Ishikawa (cell line): ENCODE measurements around the gene ATRAID.

Source experiments
- CEBPB ChIP-seq: IDR thresholded peaks from 2 replicates; pipeline ENCODE4 v1.6.1; 2012
- CREB1 ChIP-seq: IDR thresholded peaks from 2 replicates; pipeline ENCODE4 v1.6.1; 2012; ENCODE audit warnings: low read depth
- EGR1 ChIP-seq: IDR thresholded peaks from 2 replicates; pipeline ENCODE4 v1.6.1; 2012
- EP300 ChIP-seq: IDR thresholded peaks from 2 replicates; pipeline ENCODE4 v1.6.1; 2012; ENCODE audit warnings: borderline replicate concordance
- FOXM1 ChIP-seq: IDR thresholded peaks from 2 replicates; pipeline ENCODE4 v1.6.1; 2012; ENCODE audit warnings: low read depth, borderline replicate concordance
- MAX ChIP-seq: IDR thresholded peaks from 2 replicates; pipeline ENCODE4 v1.6.1; 2012
- NFIC ChIP-seq: IDR thresholded peaks from 2 replicates; pipeline ENCODE4 v1.6.1; 2012
- RAD21 ChIP-seq: IDR thresholded peaks from 2 replicates; pipeline ENCODE4 v1.6.1; 2012; ENCODE audit warnings: low read depth
- TAF1 ChIP-seq: IDR thresholded peaks from 2 replicates; pipeline ENCODE4 v1.6.1; 2012; ENCODE audit warnings: low read depth, mild to moderate bottlenecking
- TCF12 ChIP-seq: IDR thresholded peaks from 2 replicates; pipeline ENCODE4 v1.6.1; 2012; ENCODE audit warnings: low read depth
- TEAD4 ChIP-seq: IDR thresholded peaks from 2 replicates; pipeline ENCODE4 v1.6.1; 2012
- YY1 ChIP-seq: IDR thresholded peaks from 2 replicates; pipeline ENCODE4 v1.6.1; 2012; ENCODE audit warnings: low read depth
- ZBTB7A ChIP-seq: IDR thresholded peaks from 2 replicates; pipeline ENCODE4 v1.6.1; 2012; ENCODE audit warnings: low read depth
- TF ChIP-seq, protein P1 (sequence below): IDR thresholded peaks from 2 replicates; pipeline ENCODE4 v1.6.1; 2012; ENCODE audit warnings: low read depth, mild to moderate bottlenecking
- TF ChIP-seq, protein P2 (sequence below): IDR thresholded peaks from 2 replicates; pipeline ENCODE4 v1.6.1; 2012

Gene ATRAID

DNA sequence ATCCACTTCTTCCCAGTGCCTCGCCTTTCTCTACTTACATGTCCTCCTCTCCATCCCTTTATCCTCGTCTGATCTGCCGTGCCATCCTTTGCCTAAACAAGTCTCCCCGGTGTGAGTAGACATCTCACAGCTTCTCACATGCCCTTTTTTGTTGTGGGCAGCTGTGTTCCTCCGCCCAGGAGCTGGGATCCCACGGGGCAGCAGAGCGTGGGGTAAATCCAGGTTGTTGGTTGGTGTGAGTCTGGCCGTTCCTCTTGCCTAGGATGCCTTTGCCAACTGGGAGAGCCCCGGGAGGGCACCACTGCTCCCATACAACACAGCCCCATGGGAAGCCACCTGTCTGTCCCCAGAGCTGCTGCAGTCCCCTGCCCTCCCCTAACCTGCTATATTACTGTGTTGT is 28.6 kb downstream of the ATRAID start:
- TF ChIP-seq YY1 (no peak), TAF1 (no peak)

- TF ChIP-seq, protein P1, sequence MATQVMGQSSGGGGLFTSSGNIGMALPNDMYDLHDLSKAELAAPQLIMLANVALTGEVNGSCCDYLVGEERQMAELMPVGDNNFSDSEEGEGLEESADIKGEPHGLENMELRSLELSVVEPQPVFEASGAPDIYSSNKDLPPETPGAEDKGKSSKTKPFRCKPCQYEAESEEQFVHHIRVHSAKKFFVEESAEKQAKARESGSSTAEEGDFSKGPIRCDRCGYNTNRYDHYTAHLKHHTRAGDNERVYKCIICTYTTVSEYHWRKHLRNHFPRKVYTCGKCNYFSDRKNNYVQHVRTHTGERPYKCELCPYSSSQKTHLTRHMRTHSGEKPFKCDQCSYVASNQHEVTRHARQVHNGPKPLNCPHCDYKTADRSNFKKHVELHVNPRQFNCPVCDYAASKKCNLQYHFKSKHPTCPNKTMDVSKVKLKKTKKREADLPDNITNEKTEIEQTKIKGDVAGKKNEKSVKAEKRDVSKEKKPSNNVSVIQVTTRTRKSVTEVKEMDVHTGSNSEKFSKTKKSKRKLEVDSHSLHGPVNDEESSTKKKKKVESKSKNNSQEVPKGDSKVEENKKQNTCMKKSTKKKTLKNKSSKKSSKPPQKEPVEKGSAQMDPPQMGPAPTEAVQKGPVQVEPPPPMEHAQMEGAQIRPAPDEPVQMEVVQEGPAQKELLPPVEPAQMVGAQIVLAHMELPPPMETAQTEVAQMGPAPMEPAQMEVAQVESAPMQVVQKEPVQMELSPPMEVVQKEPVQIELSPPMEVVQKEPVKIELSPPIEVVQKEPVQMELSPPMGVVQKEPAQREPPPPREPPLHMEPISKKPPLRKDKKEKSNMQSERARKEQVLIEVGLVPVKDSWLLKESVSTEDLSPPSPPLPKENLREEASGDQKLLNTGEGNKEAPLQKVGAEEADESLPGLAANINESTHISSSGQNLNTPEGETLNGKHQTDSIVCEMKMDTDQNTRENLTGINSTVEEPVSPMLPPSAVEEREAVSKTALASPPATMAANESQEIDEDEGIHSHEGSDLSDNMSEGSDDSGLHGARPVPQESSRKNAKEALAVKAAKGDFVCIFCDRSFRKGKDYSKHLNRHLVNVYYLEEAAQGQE = no peak
These were observed 30.1 kb downstream of the ATRAID start for GRCh38 chr2:27241761-27242613.

DNA sequence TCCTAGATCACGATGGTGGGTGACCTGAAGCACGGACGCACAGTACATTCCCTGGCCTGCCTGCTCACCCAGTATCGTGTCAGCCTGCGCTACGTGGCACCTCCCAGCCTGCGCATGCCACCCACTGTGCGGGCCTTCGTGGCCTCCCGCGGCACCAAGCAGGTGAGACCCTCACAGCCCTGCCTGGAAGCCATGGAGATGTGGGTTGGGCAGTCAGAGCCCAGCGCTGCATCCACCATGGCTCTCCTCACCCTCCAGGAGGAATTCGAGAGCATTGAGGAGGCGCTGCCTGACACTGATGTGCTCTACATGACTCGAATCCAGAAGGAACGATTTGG is 30.7 kb downstream of the ATRAID start:
- TF ChIP-seq NFIC = no peak
- TF ChIP-seq, protein P2, sequence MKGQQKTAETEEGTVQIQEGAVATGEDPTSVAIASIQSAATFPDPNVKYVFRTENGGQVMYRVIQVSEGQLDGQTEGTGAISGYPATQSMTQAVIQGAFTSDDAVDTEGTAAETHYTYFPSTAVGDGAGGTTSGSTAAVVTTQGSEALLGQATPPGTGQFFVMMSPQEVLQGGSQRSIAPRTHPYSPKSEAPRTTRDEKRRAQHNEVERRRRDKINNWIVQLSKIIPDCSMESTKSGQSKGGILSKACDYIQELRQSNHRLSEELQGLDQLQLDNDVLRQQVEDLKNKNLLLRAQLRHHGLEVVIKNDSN = no peak
- no peak for TF ChIP-seq FOXM1
- TF ChIP-seq RAD21 = no peak
- TF ChIP-seq CEBPB = no peak
- no peak for TF ChIP-seq YY1
- TF ChIP-seq TCF12 = no peak
- no peak for TF ChIP-seq MAX
- TF ChIP-seq EP300 = no peak
- no peak for TF ChIP-seq CREB1
- no peak for TF ChIP-seq TEAD4
- TF ChIP-seq TAF1 = no peak
- TF ChIP-seq ZBTB7A = no peak

DNA sequence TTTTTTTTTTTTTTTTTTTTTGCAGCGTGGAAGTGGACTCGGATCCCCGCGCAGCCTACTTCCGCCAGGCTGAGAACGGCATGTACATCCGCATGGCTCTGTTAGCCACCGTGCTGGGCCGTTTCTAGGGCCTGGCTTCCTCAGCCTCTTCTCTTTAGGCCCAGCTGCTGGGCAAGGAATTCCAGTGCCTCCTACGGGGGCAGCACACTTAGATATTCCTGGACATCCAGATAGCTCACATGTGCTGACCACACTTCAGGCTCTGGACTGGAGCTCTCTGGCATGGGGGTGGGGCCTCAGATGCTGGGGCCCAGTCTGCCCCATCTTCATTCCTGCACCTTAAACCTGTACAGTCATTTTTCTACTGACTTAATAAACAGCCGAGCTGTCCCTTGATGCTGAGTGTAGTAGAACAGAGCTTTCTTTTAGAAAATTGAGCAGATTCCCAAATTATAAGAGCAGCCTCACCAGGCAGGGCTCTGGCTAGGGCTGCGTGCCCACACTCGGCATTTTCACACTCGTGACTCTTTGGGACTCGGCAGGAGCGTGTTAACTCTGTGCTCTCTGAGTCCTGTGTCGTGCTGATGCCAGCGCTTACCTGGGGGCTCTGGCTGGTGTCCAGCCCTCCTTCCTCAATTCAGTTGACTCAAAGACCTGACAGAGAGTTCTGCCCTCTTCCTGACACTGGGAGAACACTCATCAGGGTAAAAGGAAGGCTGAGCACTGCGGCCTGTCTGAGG is 31.7 kb downstream of the ATRAID start:
- TF ChIP-seq TCF12 (no peak), CREB1 (no peak), MAX (no peak), YY1 (no peak), NFIC (no peak), TAF1 (no peak), FOXM1 (no peak), ZBTB7A (no peak), TEAD4 (no peak), EGR1 (no peak), EP300 (no peak), RAD21 (no peak)
- TF ChIP-seq, protein P1 = no peak

DNA sequence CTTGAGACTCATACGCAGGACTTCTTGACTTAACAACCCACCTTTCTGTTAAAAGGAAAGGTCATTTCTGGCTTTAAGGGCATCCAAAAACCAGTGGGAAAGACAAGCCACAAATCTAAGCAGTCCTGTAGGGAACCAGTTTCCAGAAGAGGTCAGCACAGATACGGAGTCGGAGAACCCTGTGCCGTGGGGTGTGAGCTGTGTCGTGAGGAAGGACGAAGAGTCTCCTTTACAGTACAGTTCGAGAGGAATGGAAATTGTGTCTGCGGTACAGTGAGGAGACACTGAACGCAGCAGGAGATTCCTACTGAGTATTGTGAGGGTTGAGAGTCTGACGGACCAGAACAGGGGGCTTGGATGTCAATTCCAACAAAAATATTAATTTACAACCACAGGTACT is 33.3 kb downstream of the ATRAID start:
- TF ChIP-seq CREB1 (no peak), RAD21 (no peak), TEAD4 (no peak), TCF12 (no peak), NFIC (no peak), CEBPB (no peak), TAF1 (no peak), YY1 (no peak), MAX (no peak), EP300 (no peak), EGR1 (no peak), ZBTB7A (no peak), FOXM1 (no peak)
- TF ChIP-seq, protein P2 = no peak
- TF ChIP-seq, protein P1 = no peak
